Left lung (tissue), 14 donors: ENCODE results near the gene N4BP2L1. TPM values are rescaled to one million over a fixed set of nuclear protein-coding genes. Genes with fewer than 3 reads are reported as not detected.

Source experiments
- ATAC-seq: fragments of 200-7000 bp; cut with Tn5 transposase; one replicate; pipeline ENCODE4 v1.9.1; 2020; ENCODE audit warnings: moderate library complexity
- DNase-seq, 4 donors: peaks; one replicate each; pipeline ENCODE4 v3.0.0-alpha.2; 2013 to 2020
- H3K27ac ChIP-seq, 2 donors: fragments of 200-600 bp; sonication (generic) in 1 of 2; one replicate each; pipeline versions ENCODE4 v1.5.0 to v1.8.0; 2020 to 2021
- H3K27me3 ChIP-seq, 2 donors: fragments of 200-600 bp; sonication (generic) in 1 of 2; one replicate each; pipeline versions ENCODE4 v1.5.0 to v1.8.0; 2020 to 2021
- H3K36me3 ChIP-seq, 2 donors: fragments of 200-600 bp; sonication (generic) in 1 of 2; one replicate each; pipeline versions ENCODE4 v1.5.0 to v1.8.0; 2020 to 2021
- H3K4me1 ChIP-seq, 2 donors: fragments of 200-600 bp; one replicate each; pipeline ENCODE4 v1.8.0; 2021
- H3K4me3 ChIP-seq, 2 donors: fragments of 200-600 bp; sonication (generic) in 1 of 2; one replicate each; pipeline versions ENCODE4 v1.5.0 to v1.8.0; 2020 to 2021; ENCODE audit warnings: mild to moderate bottlenecking in 1 of 2
- H3K9me3 ChIP-seq, 2 donors: fragments of 200-600 bp; sonication (generic) in 1 of 2; one replicate each; pipeline versions ENCODE4 v1.5.0 to v1.8.0; 2020 to 2021
- intact Hi-C, 2 donors: fragments of 100-400 bp; cut with DNase I; formaldehyde crosslinking; loops; one replicate each; pipeline versions ENCODE4 v1.11.2 to v1.14.2; 2022
- long read RNA-seq, 12 donors: library from polyadenylated mRNA in 2 of 12; unstranded in 2 of 12; transcript quantifications; one replicate each; pipeline ENCODE4 v2.0.0 and lab custom pipeline, GENCODE V29; 2019 to 2026
- polyA plus RNA-seq, 6 donors: library from polyadenylated mRNA; unstranded; fragments of 120-200 nt; gene quantifications; one replicate each; pipeline ENCODE4 v1.2.1, GENCODE V29; 2013; ENCODE audit not compliant: insufficient read length in 6 of 6
- total RNA-seq, 2 donors: library from RNA; stranded (reverse); fragmentation: NEBNext Ultra II Directional; extraction: Animal tissue kit (Norgen Biotek cat#: 25700); gene quantifications; one replicate each; pipeline ENCODE4 v1.2.1, GENCODE V29; 2021
- TF ChIP-seq, protein P1 (sequence below), 2 donors: fragments of 200-600 bp; sonication (generic) in 1 of 2; IDR thresholded peaks; one replicate each; pipeline versions ENCODE4 v1.5.0 to v1.8.0; 2021; ENCODE audit warnings: antibody characterized with exemption in 2 of 2
- donor health status: DM: no; HTN: yes; CAD: no.
- donor health status: DM: no; HTN: no; CAD: no.

The N4BP2L1 gene
- total RNA-seq (10 to 100 TPM; 12.4 to 13.4 TPM), polyA plus RNA-seq (10 to 100 TPM; 32.6 to 52.0 (median 38.3) TPM)
- long read RNA-seq, donor 1, partial matches to known transcripts, result 0 of 10 reads
- long read RNA-seq, donor 1, other reads (novel, unspliced or antisense), result 0 of 10 reads
- long read RNA-seq, donor 2, partial matches to known transcripts, result 0 of 5 reads
- long read RNA-seq, donor 2, other reads (novel, unspliced or antisense), result 0 of 5 reads
- long read RNA-seq, donor 3, transcript N4BP2L1-202 (5 exons, 3,046 nt), result major isoform, 8 of 12 reads
- long read RNA-seq, donor 3, partial matches to known transcripts, result 0 of 12 reads
- long read RNA-seq, donor 3, other reads (novel, unspliced or antisense), result 0 of 12 reads
- long read RNA-seq, donor 4, partial matches to known transcripts, result 1 of 8 reads
- long read RNA-seq, donor 4, other reads (novel, unspliced or antisense), result 1 of 8 reads
- long read RNA-seq, donor 5, transcript N4BP2L1-202 (5 exons, 3,046 nt), result major isoform, 9 of 13 reads
- long read RNA-seq, donor 5, partial matches to known transcripts, result 0 of 13 reads
- long read RNA-seq, donor 5, other reads (novel, unspliced or antisense), result 0 of 13 reads
- long read RNA-seq, donor 6, partial matches to known transcripts, result 0 of 10 reads
- long read RNA-seq, donor 6, other reads (novel, unspliced or antisense), result 0 of 10 reads
- long read RNA-seq, donor 7, transcript N4BP2L1-202 (5 exons, 3,046 nt), result major isoform, 5 of 9 reads
- long read RNA-seq, donor 7, partial matches to known transcripts, result 0 of 9 reads
- long read RNA-seq, donor 7, other reads (novel, unspliced or antisense), result 0 of 9 reads
- long read RNA-seq, donor 8, partial matches to known transcripts, result 0 of 5 reads
- long read RNA-seq, donor 8, other reads (novel, unspliced or antisense), result 0 of 5 reads
- long read RNA-seq, donor 9, result 0 reads
- long read RNA-seq, donor 10, partial matches to known transcripts, result 1 of 4 reads
- long read RNA-seq, donor 10, other reads (novel, unspliced or antisense), result 0 of 4 reads
- long read RNA-seq, donor 11, partial matches to known transcripts, result 0 of 5 reads
- long read RNA-seq, donor 11, other reads (novel, unspliced or antisense), result 0 of 5 reads
- long read RNA-seq, donor 12, transcript N4BP2L1-202 (5 exons, 3,046 nt), result major isoform, 6 of 12 reads
- long read RNA-seq, donor 12, partial matches to known transcripts, result 0 of 12 reads
- long read RNA-seq, donor 12, other reads (novel, unspliced or antisense), result 0 of 12 reads

DNA sequence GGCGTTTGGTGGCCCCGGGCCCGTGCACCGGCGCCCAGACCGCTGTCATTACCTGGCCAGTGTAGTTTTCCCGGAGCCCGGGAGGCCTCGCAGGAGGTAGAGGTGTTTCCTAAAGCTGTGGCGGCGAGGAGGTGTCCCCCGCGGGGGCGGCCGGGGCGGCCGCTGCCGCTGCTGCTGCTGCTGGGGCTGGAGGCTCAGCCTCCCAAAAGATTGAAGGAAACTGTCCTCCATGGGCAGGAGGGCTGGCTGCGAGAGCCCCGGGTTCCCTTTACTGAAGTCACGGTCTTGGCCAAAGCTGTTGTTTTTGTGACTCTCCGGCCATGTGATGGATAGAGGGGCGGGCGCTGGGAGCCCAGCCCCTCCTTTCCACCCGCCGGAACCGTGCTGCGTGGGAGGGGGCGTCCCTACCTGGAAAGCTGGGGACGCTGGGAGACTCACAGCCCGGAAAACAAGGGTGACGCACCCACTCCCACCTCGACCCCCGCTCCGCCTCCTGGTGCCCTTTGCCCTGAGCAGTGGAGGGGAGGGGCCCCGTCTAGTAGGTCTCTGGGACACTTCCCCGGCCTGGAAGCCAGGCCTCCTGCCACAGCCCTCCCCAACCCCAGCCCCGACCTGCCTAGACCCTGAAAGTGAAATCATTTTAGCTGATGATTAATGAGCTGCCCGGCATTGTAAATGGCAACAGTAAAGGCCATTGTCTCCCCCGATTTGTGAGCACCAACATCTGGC, at the start of gene N4BP2L1:
N4BP2L1 (minus strand) TSS at position 279 of the 729 bp plus-strand sequence; CDS start at position 231, 48 bp downstream.
- Histone ChIP-seq H3K27ac (peak within 1 kb of the TSS; percentile 84 to 92), H3K27me3 (no peaks in the 10 kb centered on the region), H3K36me3 (peaks cover 0 to 4% of the 10 kb centered on the region in 2 donors), H3K4me3 (peak within 1 kb of the TSS; percentile 76 to 83), H3K4me1 (peaks cover 4 to 57% of the 10 kb centered on the region in 2 donors), H3K9me3 (no peaks in the 10 kb centered on the region)
- intact Hi-C loops, result no loop called here
- peak; percentile 85 for ATAC-seq
- TF ChIP-seq, protein P1, sequence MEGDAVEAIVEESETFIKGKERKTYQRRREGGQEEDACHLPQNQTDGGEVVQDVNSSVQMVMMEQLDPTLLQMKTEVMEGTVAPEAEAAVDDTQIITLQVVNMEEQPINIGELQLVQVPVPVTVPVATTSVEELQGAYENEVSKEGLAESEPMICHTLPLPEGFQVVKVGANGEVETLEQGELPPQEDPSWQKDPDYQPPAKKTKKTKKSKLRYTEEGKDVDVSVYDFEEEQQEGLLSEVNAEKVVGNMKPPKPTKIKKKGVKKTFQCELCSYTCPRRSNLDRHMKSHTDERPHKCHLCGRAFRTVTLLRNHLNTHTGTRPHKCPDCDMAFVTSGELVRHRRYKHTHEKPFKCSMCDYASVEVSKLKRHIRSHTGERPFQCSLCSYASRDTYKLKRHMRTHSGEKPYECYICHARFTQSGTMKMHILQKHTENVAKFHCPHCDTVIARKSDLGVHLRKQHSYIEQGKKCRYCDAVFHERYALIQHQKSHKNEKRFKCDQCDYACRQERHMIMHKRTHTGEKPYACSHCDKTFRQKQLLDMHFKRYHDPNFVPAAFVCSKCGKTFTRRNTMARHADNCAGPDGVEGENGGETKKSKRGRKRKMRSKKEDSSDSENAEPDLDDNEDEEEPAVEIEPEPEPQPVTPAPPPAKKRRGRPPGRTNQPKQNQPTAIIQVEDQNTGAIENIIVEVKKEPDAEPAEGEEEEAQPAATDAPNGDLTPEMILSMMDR (IDR thresholded peaks at IDR 0.05), result no peak
- DNase-seq, result peak in 3 of 4 donors; percentile 67 to 88 (median 87)

DNA sequence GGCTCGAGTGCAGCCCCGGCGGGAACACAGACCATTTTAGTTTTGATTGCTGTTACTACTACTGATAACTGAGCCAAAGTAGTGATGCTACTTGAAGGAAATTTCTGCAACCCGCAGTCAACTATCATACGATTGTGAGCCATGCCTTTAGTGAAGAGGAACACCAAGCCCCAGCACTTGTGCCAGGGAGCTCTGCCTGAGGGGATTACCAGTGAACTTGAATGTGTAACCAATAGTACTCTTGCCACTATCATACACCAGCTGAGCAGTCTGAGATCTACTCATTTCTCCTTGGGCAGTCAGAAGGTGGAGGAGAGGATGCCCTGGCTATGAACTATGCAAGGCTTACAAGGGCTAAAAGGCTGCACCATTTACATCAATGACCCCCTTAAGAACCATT, 49.0 kb upstream of the N4BP2L1 start:
- H3K36me3 ChIP-seq, result peaks cover 0 to 11% of the 10 kb centered on the region in 2 donors
- H3K9me3 ChIP-seq, result no peaks in the 10 kb centered on the region
- no peaks in the 10 kb centered on the region for H3K27me3 ChIP-seq
- DNase-seq (no peak), ATAC-seq (no peak)
- TF ChIP-seq, protein P1 (IDR thresholded peaks at IDR 0.05), result no peak
- no peak overlapping the region for H3K27ac ChIP-seq
- H3K4me3 ChIP-seq, result no peak overlapping the region
- intact Hi-C loops, result no loop called here
- H3K4me1 ChIP-seq, result no peaks in the 10 kb centered on the region

DNA sequence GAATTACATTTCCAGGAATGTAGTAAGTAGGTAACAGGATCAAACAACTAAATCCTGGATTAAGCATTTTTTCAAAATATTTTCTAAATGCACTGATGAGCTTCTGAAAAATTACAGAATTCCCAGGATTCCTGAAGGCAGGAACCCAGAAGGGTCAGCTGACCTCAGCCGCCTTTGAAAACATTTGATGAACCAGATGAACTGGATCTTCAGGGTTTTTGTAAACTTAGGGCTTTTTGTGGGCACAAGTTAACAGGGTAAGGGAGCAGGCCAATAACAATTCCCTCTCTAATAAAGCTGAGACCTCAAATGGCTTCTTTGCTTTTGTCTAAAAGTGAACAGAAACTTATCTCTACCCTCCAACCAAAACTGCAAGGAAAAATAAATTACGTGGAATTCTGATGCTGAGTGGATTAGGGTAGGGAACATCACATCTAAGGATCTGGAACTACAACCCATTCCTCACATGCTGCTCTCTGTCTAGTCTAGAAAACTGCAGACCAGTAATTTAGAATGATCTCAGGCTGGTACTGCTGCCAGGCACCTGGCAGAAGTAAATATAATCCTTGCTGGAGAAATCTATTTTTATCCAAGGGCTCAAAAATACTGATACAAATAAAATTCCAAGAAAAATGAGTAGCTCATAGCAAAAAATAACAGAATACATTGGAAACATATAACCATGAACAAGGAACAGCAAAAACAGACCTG, 48.2 kb upstream of the N4BP2L1 start:
- intact Hi-C loops, result no loop called here
- H3K27me3 ChIP-seq, result no peaks in the 10 kb centered on the region
- no peak overlapping the region for H3K4me3 ChIP-seq
- no peaks in the 10 kb centered on the region for H3K4me1 ChIP-seq
- ATAC-seq (no peak), DNase-seq (no peak)
- H3K9me3 ChIP-seq, result no peaks in the 10 kb centered on the region
- no peak overlapping the region for H3K27ac ChIP-seq
- peaks cover 0 to 16% of the 10 kb centered on the region in 2 donors for H3K36me3 ChIP-seq
- TF ChIP-seq, protein P1 (IDR thresholded peaks at IDR 0.05), result no peak

DNA sequence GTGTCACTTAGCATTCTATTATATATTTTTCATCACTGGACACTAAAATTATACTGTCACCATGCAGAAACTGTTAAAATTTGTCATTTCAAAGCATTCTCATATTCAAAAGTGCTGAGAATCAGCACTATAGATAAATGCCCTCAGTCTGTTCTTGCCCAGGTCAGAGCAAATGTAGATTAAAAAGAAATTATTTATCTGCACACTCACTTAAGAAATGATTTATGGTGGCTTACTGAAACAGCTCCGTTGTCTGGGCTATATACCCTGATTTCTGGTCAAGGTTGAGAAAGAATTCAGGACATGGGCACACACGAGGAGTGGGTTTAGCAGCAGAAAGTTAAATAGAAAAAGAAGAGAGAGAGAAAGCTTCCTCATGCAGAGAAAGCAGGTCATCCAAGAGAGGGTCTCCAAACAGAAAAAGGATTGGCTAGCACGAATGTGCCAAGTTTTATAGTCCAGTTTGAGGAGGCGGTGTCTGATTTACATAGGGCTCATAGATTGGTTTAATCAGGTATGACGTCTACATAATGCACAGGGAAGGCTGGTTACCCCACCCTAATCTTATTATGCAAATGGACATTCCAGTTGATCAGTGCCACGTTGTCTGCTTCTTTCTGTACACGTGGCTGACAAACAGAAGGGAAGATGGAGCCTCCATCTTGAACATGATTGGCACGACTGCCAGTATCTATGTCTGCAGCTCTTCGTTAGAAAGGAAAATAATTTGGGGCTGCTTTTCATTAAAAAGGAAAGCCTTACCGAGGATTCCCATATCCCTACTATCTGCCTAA, 47.3 kb upstream of the N4BP2L1 start:
- intact Hi-C loops, result no loop called here
- no peaks in the 10 kb centered on the region for H3K27me3 ChIP-seq
- no peak for DNase-seq
- no peak overlapping the region for H3K27ac ChIP-seq
- no peaks in the 10 kb centered on the region for H3K9me3 ChIP-seq
- peaks cover 0 to 25% of the 10 kb centered on the region in 2 donors for H3K36me3 ChIP-seq
- no peak for ATAC-seq
- H3K4me3 ChIP-seq, result no peak overlapping the region
- TF ChIP-seq, protein P1 (IDR thresholded peaks at IDR 0.05), result no peak
- H3K4me1 ChIP-seq, result no peaks in the 10 kb centered on the region
